HL-60/S4 (cell line): ENCODE data around the gene NEO1.

ENCODE experiments used
- in situ Hi-C: fragments of 300-500 bp; cut with MboI; formaldehyde crosslinking; loops from 2 replicates; pipeline ENCODE4 v1.14.3; 2022; ENCODE audit warnings: low sequenced_read_pairs

NEO1 gene

GRCh38 chr15:73075160-73075859 is 23.0 kb downstream of the NEO1 start:
- in situ Hi-C loops: no loop called here

GRCh38 chr15:73078291-73078690 is 26.0 kb downstream of the NEO1 start:
- in situ Hi-C loops: no loop called here

GRCh38 chr15:73078722-73079121 is 26.5 kb downstream of the NEO1 start:
- in situ Hi-C loops: no loop called here

- in situ Hi-C loops: no loop called here
These were observed 27.3 kb downstream of the NEO1 start for GRCh38 chr15:73079565-73079964.

GRCh38 chr15:73081321-73081958 is 29.2 kb downstream of the NEO1 start:
- in situ Hi-C loops: no loop called here

GRCh38 chr15:73082812-73083211 is 30.5 kb downstream of the NEO1 start:
- in situ Hi-C loops: no loop called here

- in situ Hi-C loops: no loop called here
These were observed 34.8 kb downstream of the NEO1 start for GRCh38 chr15:73087098-73087497.

- in situ Hi-C loops: no loop called here
These were observed 52.8 kb downstream of the NEO1 start for GRCh38 chr15:73105064-73105463.

GRCh38 chr15:73108676-73109075 is 56.4 kb downstream of the NEO1 start:
- in situ Hi-C loops: no loop called here

- in situ Hi-C loops: no loop called here
These were observed 57.5 kb downstream of the NEO1 start for GRCh38 chr15:73109765-73110164.

GRCh38 chr15:73110201-73110600 is 57.9 kb downstream of the NEO1 start:
- in situ Hi-C loops: no loop called here

GRCh38 chr15:73114064-73114463 is 61.8 kb downstream of the NEO1 start:
- in situ Hi-C loops: no loop called here

- in situ Hi-C loops: no loop called here
These were observed 63.9 kb downstream of the NEO1 start for GRCh38 chr15:73116164-73116563.

GRCh38 chr15:73118055-73118454 is 65.8 kb downstream of the NEO1 start:
- in situ Hi-C loops: no loop called here

- in situ Hi-C loops: no loop called here
These were observed 67.2 kb downstream of the NEO1 start for GRCh38 chr15:73119478-73119877.

GRCh38 chr15:73120269-73120668 is 68.0 kb downstream of the NEO1 start:
- in situ Hi-C loops: no loop called here

- in situ Hi-C loops: no loop called here
These were observed 73.0 kb downstream of the NEO1 start for GRCh38 chr15:73125219-73125618.

- in situ Hi-C loops: no loop called here
These were observed 75.2 kb downstream of the NEO1 start for GRCh38 chr15:73127302-73127936.

GRCh38 chr15:73130830-73131229 is 78.6 kb downstream of the NEO1 start:
- in situ Hi-C loops: no loop called here

GRCh38 chr15:73134196-73134595 is 81.9 kb downstream of the NEO1 start:
- in situ Hi-C loops: no loop called here

GRCh38 chr15:73139041-73139743 is 86.9 kb downstream of the NEO1 start:
- in situ Hi-C loops: no loop called here
